GM19324 (cell line): ENCODE data around the gene KLHDC10.
"Not testable (repeated sequence)": the region's sequence is repeated elsewhere in the genome, so short reads cannot be mapped to it uniquely, and the experiment has no call there.

Experiments
- ATAC-seq: cut with Tn5 transposase; IDR thresholded peaks from one replicate; pipeline ENCODE4 v1.9.1; 2021; ENCODE audit warnings: mild to moderate bottlenecking, moderate library complexity; ENCODE audit not compliant: unreplicated experiment, low FRiP score

The KLHDC10 gene

GRCh38 chr7:130152493-130153210 is 82.3 kb downstream of the KLHDC10 start:
- ATAC-seq = no peak

GRCh38 chr7:130153211-130153908 is 83.0 kb downstream of the KLHDC10 start:
- no peak for ATAC-seq

- ATAC-seq = no peak
These were observed 83.8 kb downstream of the KLHDC10 start for GRCh38 chr7:130154131-130154500.

GRCh38 chr7:130154501-130155317 is 84.4 kb downstream of the KLHDC10 start:
- no peak for ATAC-seq

- ATAC-seq = no peak
These were observed 85.8 kb downstream of the KLHDC10 start for GRCh38 chr7:130156140-130156539.

- no peak for ATAC-seq
These were observed 87.4 kb downstream of the KLHDC10 start for GRCh38 chr7:130157700-130158099.

GRCh38 chr7:130160023-130160422 is 89.7 kb downstream of the KLHDC10 start:
- ATAC-seq = no peak

- no peak for ATAC-seq
These were observed 90.1 kb downstream of the KLHDC10 start for GRCh38 chr7:130160455-130160854.

GRCh38 chr7:130162196-130162595 is 91.9 kb downstream of the KLHDC10 start:
- no peak for ATAC-seq

GRCh38 chr7:130174237-130174959 is 104.1 kb downstream of the KLHDC10 start:
- no peak for ATAC-seq

- no peak for ATAC-seq
These were observed 107.9 kb downstream of the KLHDC10 start for GRCh38 chr7:130178251-130178650.

- no peak for ATAC-seq
These were observed 109.3 kb downstream of the KLHDC10 start for GRCh38 chr7:130179631-130180030.

- ATAC-seq = no peak
These were observed 110.4 kb downstream of the KLHDC10 start for GRCh38 chr7:130180571-130181262.

GRCh38 chr7:130181263-130181605 is 110.9 kb downstream of the KLHDC10 start:
- ATAC-seq = no peak

- ATAC-seq = no peak
These were observed 112.7 kb downstream of the KLHDC10 start for GRCh38 chr7:130182990-130183389.

GRCh38 chr7:130184349-130184748 is 114.0 kb downstream of the KLHDC10 start:
- not testable (repeated sequence) for ATAC-seq
